Measurements from ENCODE around the gene UNKL. TPM values are rescaled to one million over a fixed set of nuclear protein-coding genes. Genes with fewer than 3 reads are reported as not detected.

UNKL gene
- total and polyA plus RNA-seq, 10 donors = 6.6 to 80.0 (median 44.4) TPM

GRCh38 chr16:1350691-1351090 is 63.8 kb downstream of the UNKL start:
- H3K27ac ChIP-seq = peak overlapping the region in 3 of 8 donors; percentile 89 to 93 (median 91)

GRCh38 chr16:1349951-1350350 is 64.6 kb downstream of the UNKL start:
- no peaks in the 10 kb centered on the region for H3K9me3 ChIP-seq
- peaks cover 0 to 37% (median 30%) of the 10 kb centered on the region in 6 donors for H3K36me3 ChIP-seq
- H3K27me3 ChIP-seq (replicated peaks in 1 of 7) = no peaks in the 10 kb centered on the region
- peak overlapping the region in 1 of 8 donors; percentile 100 for H3K4me3 ChIP-seq
- DNase-seq = no peak
- intact Hi-C loops (cut with DNase I; ENCODE audit: low total_unique reads) = no loop called here
- peaks cover 17 to 52% (median 40%) of the 10 kb centered on the region in 6 donors for H3K4me1 ChIP-seq
- H3K27ac ChIP-seq = no peak overlapping the region
- 94 to 98% (median 95%) methylated on average over 9 to 17 of the region's 17 CpGs for WGBS, 5 donors
- TF ChIP-seq POLR2A (IDR thresholded peaks at IDR 0.05) = no peak
- TF ChIP-seq POLR2AphosphoS5 (IDR thresholded peaks at IDR 0.05) = no peak
- TF ChIP-seq, protein P1, sequence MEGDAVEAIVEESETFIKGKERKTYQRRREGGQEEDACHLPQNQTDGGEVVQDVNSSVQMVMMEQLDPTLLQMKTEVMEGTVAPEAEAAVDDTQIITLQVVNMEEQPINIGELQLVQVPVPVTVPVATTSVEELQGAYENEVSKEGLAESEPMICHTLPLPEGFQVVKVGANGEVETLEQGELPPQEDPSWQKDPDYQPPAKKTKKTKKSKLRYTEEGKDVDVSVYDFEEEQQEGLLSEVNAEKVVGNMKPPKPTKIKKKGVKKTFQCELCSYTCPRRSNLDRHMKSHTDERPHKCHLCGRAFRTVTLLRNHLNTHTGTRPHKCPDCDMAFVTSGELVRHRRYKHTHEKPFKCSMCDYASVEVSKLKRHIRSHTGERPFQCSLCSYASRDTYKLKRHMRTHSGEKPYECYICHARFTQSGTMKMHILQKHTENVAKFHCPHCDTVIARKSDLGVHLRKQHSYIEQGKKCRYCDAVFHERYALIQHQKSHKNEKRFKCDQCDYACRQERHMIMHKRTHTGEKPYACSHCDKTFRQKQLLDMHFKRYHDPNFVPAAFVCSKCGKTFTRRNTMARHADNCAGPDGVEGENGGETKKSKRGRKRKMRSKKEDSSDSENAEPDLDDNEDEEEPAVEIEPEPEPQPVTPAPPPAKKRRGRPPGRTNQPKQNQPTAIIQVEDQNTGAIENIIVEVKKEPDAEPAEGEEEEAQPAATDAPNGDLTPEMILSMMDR (IDR thresholded peaks at IDR 0.05 in 8 of 11, conservative IDR thresholded peaks at IDR 0.05 in 3 of 11) = no peak

More at GRCh38 chr16:1350691-1351090, 63.8 kb downstream of the UNKL start:
- peaks cover 0 to 37% (median 30%) of the 10 kb centered on the region in 6 donors for H3K36me3 ChIP-seq
- H3K4me1 ChIP-seq = peaks cover 17 to 59% (median 44%) of the 10 kb centered on the region in 6 donors
- no peak for DNase-seq
- 84 to 91% (median 85%) methylated on average over 3 to 19 of the region's 19 CpGs for WGBS, 5 donors
- H3K4me3 ChIP-seq = peak overlapping the region in 7 of 8 donors; percentile 98 to 100 (median 100)
- intact Hi-C loops (cut with DNase I; ENCODE audit: low total_unique reads) = no loop called here
- TF ChIP-seq POLR2AphosphoS5 (IDR thresholded peaks at IDR 0.05) = no peak
- TF ChIP-seq, protein P1 (IDR thresholded peaks at IDR 0.05 in 8 of 11, conservative IDR thresholded peaks at IDR 0.05 in 3 of 11) = no peak
- TF ChIP-seq POLR2A (IDR thresholded peaks at IDR 0.05) = no peak
- H3K27me3 ChIP-seq (replicated peaks in 1 of 7) = no peaks in the 10 kb centered on the region
- no peaks in the 10 kb centered on the region for H3K9me3 ChIP-seq

GRCh38 chr16:1349351-1349750 is 65.2 kb downstream of the UNKL start:
- no peaks in the 10 kb centered on the region for H3K9me3 ChIP-seq
- no peaks in the 10 kb centered on the region for H3K27me3 ChIP-seq (replicated peaks in 1 of 7)
- intact Hi-C loops (cut with DNase I; ENCODE audit: low total_unique reads) = no loop called here
- H3K4me1 ChIP-seq = peaks cover 17 to 46% (median 38%) of the 10 kb centered on the region in 6 donors
- no peak overlapping the region for H3K27ac ChIP-seq
- H3K36me3 ChIP-seq = peaks cover 0 to 37% (median 30%) of the 10 kb centered on the region in 6 donors
- DNase-seq = no peak
- no peak for TF ChIP-seq POLR2A (IDR thresholded peaks at IDR 0.05)
- no peak for TF ChIP-seq POLR2AphosphoS5 (IDR thresholded peaks at IDR 0.05)
- TF ChIP-seq, protein P1 (IDR thresholded peaks at IDR 0.05 in 8 of 11, conservative IDR thresholded peaks at IDR 0.05 in 3 of 11) = no peak
- H3K4me3 ChIP-seq = no peak overlapping the region
- WGBS, 5 donors = 83 to 97% (median 92%) methylated on average over 16 of the region's 16 CpGs

DNA sequence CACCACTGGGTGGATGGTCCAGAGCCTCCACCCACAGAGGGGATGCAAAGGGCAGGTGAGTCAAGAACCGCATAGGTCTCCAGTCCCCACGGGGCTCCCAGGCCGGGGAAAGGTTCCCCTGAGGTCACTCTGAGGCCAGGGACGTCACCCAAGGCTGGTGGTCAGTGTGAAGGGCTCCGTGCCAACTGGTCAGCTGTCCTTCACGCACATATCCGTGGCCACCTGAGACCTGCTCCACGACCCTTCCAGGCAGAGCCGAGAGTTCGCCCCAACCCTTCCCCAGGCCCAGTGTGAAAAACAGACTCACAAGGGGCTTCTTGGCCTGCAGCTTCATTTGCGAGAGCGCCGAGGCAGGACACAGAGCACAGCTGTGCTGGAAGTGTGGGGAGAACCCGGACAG is 65.6 kb downstream of the UNKL start:
- TF ChIP-seq, protein P1 (IDR thresholded peaks at IDR 0.05 in 8 of 11, conservative IDR thresholded peaks at IDR 0.05 in 3 of 11) = no peak
- TF ChIP-seq POLR2AphosphoS5 (IDR thresholded peaks at IDR 0.05) (no peak), POLR2A (IDR thresholded peaks at IDR 0.05) (no peak)
- intact Hi-C loops (cut with DNase I; ENCODE audit: low total_unique reads) = no loop called here
- Histone ChIP-seq H3K4me1 (peaks cover 17 to 46% (median 35%) of the 10 kb centered on the region in 6 donors), H3K27ac (no peak overlapping the region), H3K27me3 (replicated peaks in 1 of 7) (no peaks in the 10 kb centered on the region), H3K4me3 (no peak overlapping the region), H3K9me3 (no peaks in the 10 kb centered on the region), H3K36me3 (peaks cover 0 to 37% (median 30%) of the 10 kb centered on the region in 6 donors)
- 84 to 96% (median 92%) methylated on average over 7 to 14 of the region's 14 CpGs for WGBS, 5 donors
- DNase-seq = no peak
